DMS53 (cell line): ENCODE measurements around the gene BPTF.
"Not testable (repeated sequence)": the region's sequence is repeated elsewhere in the genome, so short reads cannot be mapped to it uniquely, and the experiment has no call there.

ENCODE experiments used
- DNase-seq: peaks from one replicate; lab custom pipeline; 2025; lab: John Stamatoyannopoulos, UW

Gene BPTF

GRCh38 chr17:67833134-67833533 lies 7.8 kb downstream of the BPTF start:
- no peak for DNase-seq

GRCh38 chr17:67833946-67834631 lies 8.8 kb downstream of the BPTF start:
- DNase-seq = no peak

DNA sequence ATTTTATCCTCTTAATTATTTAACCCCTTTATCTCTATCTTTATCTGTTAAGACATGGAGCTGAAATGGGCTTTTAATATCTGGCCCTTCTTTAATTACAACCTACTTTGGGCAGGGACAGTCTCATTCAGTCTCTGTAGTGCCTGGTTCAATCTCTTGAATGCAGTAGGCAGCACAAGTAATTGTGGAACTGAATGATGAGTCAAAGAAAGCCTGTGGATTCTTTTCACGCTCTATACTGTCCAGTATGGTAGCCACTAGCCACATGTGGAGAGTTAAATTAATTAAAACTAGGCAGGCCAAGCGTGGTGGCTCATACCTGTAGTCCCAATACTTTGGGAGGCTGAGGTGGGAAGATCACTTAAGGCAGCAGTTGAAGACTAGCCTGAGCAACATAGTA lies 9.3 kb downstream of the BPTF start:
- no peak for DNase-seq

GRCh38 chr17:67836205-67836987 lies 11.1 kb downstream of the BPTF start:
- DNase-seq = no peak

DNA sequence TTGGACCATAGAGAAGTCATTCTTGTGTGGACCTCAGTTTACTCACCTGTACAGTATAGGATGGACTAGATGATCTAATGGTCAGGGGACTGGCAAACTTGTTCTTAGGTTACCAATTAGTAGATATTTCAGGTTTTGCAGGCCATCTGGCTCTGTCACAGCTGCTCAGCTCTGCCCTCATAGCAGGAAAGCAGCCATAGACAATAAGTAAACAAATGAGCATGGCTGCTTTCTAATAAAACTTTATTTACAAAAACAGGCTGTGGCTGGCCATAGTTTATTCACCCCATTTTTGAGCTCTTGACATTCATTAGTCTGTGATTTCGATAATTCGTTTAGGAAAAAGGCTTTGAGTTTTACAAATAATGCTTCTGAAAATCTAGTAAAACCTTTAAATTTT lies 12.7 kb downstream of the BPTF start:
- DNase-seq = peak; percentile 38

- DNase-seq = no peak
Observed at GRCh38 chr17:67838538-67838937, 13.2 kb downstream of the BPTF start.

GRCh38 chr17:67841992-67842391 lies 16.7 kb downstream of the BPTF start:
- no peak for DNase-seq

GRCh38 chr17:67842648-67843047 lies 17.3 kb downstream of the BPTF start:
- no peak for DNase-seq

- no peak for DNase-seq
Observed at GRCh38 chr17:67845374-67845773, 20.1 kb downstream of the BPTF start.

DNA sequence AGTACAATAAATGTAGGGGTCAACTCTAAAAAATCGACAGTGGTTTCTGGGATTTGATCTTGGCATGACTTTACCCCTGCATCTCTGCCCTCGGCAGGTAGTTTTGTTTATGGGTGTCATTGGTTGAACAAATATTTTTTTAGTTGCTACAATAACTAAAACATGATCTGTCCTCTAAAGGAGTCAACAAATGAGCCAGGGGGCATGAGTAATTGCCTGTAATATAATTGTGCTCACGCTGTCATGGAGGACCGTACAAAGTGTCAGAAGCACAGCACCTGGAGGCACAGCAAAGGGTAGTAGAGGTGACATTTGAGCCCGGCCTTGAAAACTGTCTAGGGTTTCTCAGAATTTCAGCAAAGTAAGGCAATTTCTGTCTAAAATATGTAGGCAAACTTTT lies 22.9 kb downstream of the BPTF start:
- peak; percentile 79 for DNase-seq

DNA sequence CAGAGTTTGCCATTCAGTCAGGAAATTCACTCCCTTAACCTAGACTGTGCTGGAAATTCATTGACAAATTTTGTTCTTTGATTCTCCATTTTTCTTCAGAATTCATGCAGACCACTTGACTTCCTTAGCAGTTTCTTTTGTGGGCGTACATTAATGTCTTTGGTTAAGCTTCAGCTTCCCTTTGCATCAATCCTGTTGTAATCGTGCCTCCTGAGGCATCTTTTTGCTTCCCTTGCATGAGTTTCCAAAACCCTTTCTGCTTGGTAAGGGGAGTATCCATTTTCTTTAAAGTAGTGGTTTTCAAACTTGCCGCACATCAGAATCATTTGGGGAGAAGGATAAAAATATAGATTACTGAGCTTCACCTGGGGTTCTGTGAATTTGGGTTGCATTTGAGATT lies 23.5 kb downstream of the BPTF start:
- not testable (repeated sequence) for DNase-seq

GRCh38 chr17:67850991-67851631 lies 25.8 kb downstream of the BPTF start:
- no peak for DNase-seq

GRCh38 chr17:67853703-67854102 lies 28.4 kb downstream of the BPTF start:
- no peak for DNase-seq

DNA sequence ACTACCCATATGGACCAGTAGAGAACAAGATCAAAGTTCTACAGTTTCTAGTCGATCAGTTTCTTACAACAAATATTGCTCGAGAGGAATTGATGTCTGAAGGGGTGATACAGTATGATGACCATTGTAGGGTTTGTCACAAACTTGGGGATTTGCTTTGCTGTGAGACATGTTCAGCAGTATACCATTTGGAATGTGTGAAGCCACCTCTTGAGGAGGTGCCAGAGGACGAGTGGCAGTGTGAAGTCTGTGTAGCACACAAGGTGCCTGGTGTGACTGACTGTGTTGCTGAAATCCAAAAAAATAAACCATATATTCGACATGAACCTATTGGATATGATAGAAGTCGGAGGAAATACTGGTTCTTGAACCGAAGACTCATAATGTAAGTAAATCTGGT lies 29.1 kb downstream of the BPTF start:
- no peak for DNase-seq

DNA sequence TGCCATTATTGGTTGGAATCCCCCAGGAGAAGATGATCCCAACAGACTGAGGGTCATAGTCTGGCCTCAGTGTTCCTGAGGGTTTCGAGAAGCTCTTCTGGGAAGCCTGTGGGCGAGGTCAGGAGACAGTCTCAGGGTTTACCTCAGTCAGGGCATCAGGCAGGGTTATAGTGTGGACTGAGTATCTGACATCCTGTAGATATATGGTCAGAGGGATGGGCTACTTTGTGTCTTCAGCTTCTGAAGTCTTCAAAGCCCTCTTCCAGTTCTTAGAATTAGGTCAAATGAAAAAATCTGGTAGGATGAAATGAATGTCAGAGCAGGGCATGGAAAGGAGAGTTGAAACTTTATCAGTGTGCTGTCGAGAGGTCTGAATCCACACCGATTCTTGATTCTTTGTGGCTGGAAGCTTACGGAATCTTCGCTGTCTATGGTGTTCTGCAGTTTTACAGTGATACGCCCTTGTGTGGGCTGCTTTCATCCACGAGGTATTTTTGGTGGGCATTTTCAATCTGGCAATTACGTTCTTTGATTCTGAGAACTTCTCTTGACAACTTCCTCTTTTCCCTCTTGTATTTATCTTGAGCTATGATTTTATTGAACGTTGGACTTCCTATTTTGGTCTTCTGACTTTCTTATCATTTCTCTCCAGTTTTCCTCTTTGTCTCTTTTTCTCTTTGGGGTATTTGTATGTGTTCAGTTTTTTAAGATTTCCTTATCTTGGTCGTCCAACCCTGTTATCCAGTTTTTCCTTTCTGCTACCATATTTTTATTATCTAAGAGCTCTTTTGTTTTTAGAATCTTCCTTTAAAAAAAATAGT lies 30.4 kb downstream of the BPTF start:
- DNase-seq = no peak

DNA sequence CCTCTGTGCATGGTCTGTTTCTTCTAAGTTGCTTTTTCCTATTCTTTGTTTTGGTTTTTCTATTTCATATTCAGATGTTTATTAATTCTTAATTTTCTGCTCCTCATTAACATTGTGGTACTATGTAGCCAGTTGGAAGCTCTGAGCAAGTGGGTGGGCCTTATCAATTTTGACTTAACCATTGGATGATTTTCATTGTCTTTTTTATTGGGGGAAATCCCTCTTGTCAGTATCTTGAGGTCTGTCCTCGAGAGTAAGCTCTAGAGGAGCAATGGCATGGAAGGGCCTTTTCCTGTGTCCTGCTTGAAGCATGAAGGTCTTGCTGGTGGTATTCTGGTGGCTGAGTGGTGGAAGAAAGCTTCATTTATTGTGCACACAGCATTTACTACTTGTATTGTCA lies 31.1 kb downstream of the BPTF start:
- not testable (repeated sequence) for DNase-seq

- peak; percentile 8 for DNase-seq
Observed at GRCh38 chr17:67862614-67863217, 37.4 kb downstream of the BPTF start.

GRCh38 chr17:67863624-67864247 lies 38.4 kb downstream of the BPTF start:
- no peak for DNase-seq

DNA sequence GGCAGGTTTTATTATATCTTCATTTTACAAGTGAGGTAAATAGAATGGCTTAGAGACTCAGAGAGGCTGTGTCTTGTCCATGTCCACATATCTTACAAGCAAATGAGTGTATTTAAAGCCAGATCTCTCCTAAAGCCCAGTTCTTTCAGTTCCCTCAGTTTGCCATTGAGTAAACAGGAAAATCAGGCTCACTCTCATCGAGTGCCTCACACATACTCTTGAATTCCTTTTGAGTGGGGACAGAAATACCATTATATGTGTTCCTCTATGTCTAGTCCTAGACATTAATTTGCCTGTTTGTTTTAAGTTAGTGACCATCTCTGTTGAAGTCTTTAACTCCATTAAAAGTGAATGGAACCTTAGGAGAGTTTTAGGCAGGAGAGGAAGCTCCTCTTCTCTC lies 40.1 kb downstream of the BPTF start:
- no peak for DNase-seq

GRCh38 chr17:67867591-67867990 lies 42.3 kb downstream of the BPTF start:
- DNase-seq = no peak

- DNase-seq = no peak
Observed at GRCh38 chr17:67868176-67868575, 42.9 kb downstream of the BPTF start.
